GM23338 (cell line): ENCODE results near the gene DNAH10.

Experiments used
- CREB1 ChIP-seq: fragments of 250-450 bp; sonication (Bioruptor Pico); IDR thresholded peaks from 2 replicates; pipeline ENCODE4 v1.5.0; 2020; ENCODE audit warnings: low read depth, mild to moderate bottlenecking, moderate library complexity
- EZH2 ChIP-seq: fragments of 200-600 bp; sonication (generic); IDR thresholded peaks from one replicate; pipeline ENCODE4 v1.8.0; 2017; ENCODE audit warnings: antibody characterized with exemption, mild to moderate bottlenecking, low read depth; ENCODE audit not compliant: unreplicated experiment
- EZH2phosphoT487 ChIP-seq: fragments of 200-600 bp; sonication (generic); IDR thresholded peaks from one replicate; pipeline ENCODE4 v1.8.1; 2018; ENCODE audit warnings: antibody characterized with exemption; ENCODE audit not compliant: unreplicated experiment
- JUNB ChIP-seq: IDR thresholded peaks from one replicate; pipeline ENCODE4 v1.6.1; 2016; ENCODE audit warnings: antibody characterized with exemption; ENCODE audit not compliant: unreplicated experiment
- NANOG ChIP-seq: IDR thresholded peaks from 2 replicates; pipeline ENCODE4 v1.6.1; 2016; ENCODE audit warnings: antibody characterized with exemption, borderline replicate concordance
- POLR2AphosphoS5 ChIP-seq: IDR thresholded peaks from 2 replicates; pipeline ENCODE4 v1.6.1; 2016; ENCODE audit warnings: antibody characterized with exemption, low read depth
- ZNF114 ChIP-seq: fragments of 250-450 bp; sonication (Bioruptor Pico); IDR thresholded peaks from 2 replicates; pipeline ENCODE4 v1.5.0; 2020; ENCODE audit warnings: mild to moderate bottlenecking, moderate library complexity
- ZNF331 ChIP-seq: fragments of 250-450 bp; sonication (Bioruptor Pico); IDR thresholded peaks from 2 replicates; pipeline ENCODE4 v1.5.0; 2020; ENCODE audit warnings: low read depth, mild to moderate bottlenecking, moderate library complexity
- TF ChIP-seq, protein P1 (sequence below): fragments of 250-450 bp; sonication (Bioruptor Pico); IDR thresholded peaks from 2 replicates; pipeline ENCODE4 v1.5.0; 2020; ENCODE audit warnings: mild to moderate bottlenecking, moderate library complexity
- TF ChIP-seq, protein P2 (sequence below): IDR thresholded peaks from one replicate; pipeline ENCODE4 v1.6.1; 2018; ENCODE audit warnings: antibody characterized with exemption; ENCODE audit not compliant: unreplicated experiment
- TF ChIP-seq, protein P3 (sequence below), 2 experiments: fragments of 200-600 bp in 1 of 2; sonication (generic) in 1 of 2; conservative IDR thresholded peaks; 2 replicates each; pipeline versions ENCODE4 v1.5.1 to v1.6.1; 2016 to 2017; ENCODE audit warnings: antibody characterized with exemption in 2 of 2, low read depth in 2 of 2, mild to moderate bottlenecking in 2 of 2, moderate library complexity in 1 of 2

DNA sequence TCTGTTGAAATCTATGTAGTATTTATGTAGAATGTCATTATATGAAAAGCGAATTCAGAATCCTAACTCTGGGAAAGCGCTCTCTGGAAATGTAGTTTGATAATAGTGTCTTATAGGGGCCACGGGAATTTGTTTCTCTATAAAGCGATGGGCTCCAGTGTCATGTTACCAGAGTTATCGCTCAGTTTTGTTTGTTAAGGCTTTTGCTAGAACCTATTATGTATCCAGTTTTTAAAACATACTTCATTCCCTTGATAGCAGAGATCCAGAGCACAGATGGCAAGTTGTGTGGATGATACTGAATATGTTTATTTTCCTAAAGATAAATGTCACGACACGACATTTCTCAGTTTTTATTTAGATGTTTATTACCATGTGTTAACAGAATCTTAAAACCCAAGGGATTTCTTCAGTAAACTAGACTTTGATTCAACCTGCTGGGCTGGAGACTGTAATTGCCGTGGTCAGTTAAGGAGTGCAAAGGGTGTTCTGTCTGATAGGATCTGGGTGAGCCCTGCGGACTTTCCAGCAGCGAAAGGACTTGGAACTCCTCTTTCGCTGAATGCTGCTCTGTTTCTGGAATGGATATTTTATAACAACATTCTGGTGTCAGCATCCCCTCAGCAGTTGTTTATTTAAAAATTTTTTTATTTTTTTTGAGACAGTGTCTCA, 1.7 kb upstream of the DNAH10 start:
- TF ChIP-seq, protein P1, sequence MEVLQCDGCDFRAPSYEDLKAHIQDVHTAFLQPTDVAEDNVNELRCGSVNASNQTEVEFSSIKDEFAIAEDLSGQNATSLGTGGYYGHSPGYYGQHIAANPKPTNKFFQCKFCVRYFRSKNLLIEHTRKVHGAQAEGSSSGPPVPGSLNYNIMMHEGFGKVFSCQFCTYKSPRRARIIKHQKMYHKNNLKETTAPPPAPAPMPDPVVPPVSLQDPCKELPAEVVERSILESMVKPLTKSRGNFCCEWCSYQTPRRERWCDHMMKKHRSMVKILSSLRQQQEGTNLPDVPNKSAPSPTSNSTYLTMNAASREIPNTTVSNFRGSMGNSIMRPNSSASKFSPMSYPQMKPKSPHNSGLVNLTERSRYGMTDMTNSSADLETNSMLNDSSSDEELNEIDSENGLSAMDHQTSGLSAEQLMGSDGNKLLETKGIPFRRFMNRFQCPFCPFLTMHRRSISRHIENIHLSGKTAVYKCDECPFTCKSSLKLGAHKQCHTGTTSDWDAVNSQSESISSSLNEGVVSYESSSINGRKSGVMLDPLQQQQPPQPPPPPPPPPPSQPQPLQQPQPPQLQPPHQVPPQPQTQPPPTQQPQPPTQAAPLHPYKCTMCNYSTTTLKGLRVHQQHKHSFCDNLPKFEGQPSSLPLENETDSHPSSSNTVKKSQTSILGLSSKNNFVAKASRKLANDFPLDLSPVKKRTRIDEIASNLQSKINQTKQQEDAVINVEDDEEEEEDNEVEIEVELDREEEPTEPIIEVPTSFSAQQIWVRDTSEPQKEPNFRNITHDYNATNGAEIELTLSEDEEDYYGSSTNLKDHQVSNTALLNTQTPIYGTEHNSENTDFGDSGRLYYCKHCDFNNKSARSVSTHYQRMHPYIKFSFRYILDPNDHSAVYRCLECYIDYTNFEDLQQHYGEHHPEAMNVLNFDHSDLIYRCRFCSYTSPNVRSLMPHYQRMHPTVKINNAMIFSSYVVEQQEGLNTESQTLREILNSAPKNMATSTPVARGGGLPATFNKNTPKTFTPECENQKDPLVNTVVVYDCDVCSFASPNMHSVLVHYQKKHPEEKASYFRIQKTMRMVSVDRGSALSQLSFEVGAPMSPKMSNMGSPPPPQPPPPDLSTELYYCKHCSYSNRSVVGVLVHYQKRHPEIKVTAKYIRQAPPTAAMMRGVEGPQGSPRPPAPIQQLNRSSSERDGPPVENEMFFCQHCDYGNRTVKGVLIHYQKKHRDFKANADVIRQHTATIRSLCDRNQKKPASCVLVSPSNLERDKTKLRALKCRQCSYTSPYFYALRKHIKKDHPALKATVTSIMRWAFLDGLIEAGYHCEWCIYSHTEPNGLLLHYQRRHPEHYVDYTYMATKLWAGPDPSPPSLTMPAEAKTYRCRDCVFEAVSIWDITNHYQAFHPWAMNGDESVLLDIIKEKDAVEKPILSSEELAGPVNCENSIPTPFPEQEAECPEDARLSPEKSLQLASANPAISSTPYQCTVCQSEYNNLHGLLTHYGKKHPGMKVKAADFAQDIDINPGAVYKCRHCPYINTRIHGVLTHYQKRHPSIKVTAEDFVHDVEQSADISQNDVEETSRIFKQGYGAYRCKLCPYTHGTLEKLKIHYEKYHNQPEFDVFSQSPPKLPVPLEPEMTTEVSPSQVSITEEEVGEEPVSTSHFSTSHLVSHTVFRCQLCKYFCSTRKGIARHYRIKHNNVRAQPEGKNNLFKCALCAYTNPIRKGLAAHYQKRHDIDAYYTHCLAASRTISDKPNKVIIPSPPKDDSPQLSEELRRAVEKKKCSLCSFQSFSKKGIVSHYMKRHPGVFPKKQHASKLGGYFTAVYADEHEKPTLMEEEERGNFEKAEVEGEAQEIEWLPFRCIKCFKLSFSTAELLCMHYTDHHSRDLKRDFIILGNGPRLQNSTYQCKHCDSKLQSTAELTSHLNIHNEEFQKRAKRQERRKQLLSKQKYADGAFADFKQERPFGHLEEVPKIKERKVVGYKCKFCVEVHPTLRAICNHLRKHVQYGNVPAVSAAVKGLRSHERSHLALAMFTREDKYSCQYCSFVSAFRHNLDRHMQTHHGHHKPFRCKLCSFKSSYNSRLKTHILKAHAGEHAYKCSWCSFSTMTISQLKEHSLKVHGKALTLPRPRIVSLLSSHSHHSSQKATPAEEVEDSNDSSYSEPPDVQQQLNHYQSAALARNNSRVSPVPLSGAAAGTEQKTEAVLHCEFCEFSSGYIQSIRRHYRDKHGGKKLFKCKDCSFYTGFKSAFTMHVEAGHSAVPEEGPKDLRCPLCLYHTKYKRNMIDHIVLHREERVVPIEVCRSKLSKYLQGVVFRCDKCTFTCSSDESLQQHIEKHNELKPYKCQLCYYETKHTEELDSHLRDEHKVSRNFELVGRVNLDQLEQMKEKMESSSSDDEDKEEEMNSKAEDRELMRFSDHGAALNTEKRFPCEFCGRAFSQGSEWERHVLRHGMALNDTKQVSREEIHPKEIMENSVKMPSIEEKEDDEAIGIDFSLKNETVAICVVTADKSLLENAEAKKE (CRISPR knock-in tag) = no peak
- TF ChIP-seq, protein P2, sequence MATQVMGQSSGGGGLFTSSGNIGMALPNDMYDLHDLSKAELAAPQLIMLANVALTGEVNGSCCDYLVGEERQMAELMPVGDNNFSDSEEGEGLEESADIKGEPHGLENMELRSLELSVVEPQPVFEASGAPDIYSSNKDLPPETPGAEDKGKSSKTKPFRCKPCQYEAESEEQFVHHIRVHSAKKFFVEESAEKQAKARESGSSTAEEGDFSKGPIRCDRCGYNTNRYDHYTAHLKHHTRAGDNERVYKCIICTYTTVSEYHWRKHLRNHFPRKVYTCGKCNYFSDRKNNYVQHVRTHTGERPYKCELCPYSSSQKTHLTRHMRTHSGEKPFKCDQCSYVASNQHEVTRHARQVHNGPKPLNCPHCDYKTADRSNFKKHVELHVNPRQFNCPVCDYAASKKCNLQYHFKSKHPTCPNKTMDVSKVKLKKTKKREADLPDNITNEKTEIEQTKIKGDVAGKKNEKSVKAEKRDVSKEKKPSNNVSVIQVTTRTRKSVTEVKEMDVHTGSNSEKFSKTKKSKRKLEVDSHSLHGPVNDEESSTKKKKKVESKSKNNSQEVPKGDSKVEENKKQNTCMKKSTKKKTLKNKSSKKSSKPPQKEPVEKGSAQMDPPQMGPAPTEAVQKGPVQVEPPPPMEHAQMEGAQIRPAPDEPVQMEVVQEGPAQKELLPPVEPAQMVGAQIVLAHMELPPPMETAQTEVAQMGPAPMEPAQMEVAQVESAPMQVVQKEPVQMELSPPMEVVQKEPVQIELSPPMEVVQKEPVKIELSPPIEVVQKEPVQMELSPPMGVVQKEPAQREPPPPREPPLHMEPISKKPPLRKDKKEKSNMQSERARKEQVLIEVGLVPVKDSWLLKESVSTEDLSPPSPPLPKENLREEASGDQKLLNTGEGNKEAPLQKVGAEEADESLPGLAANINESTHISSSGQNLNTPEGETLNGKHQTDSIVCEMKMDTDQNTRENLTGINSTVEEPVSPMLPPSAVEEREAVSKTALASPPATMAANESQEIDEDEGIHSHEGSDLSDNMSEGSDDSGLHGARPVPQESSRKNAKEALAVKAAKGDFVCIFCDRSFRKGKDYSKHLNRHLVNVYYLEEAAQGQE = no peak
- TF ChIP-seq, protein P3, sequence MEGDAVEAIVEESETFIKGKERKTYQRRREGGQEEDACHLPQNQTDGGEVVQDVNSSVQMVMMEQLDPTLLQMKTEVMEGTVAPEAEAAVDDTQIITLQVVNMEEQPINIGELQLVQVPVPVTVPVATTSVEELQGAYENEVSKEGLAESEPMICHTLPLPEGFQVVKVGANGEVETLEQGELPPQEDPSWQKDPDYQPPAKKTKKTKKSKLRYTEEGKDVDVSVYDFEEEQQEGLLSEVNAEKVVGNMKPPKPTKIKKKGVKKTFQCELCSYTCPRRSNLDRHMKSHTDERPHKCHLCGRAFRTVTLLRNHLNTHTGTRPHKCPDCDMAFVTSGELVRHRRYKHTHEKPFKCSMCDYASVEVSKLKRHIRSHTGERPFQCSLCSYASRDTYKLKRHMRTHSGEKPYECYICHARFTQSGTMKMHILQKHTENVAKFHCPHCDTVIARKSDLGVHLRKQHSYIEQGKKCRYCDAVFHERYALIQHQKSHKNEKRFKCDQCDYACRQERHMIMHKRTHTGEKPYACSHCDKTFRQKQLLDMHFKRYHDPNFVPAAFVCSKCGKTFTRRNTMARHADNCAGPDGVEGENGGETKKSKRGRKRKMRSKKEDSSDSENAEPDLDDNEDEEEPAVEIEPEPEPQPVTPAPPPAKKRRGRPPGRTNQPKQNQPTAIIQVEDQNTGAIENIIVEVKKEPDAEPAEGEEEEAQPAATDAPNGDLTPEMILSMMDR (conservative IDR thresholded peaks at IDR 0.05; ENCODE audit: low read depth in 2 of 2) = no peak
- TF ChIP-seq EZH2phosphoT487 (no peak), POLR2AphosphoS5 (no peak), JUNB (no peak), EZH2 (no peak), CREB1 (CRISPR knock-in tag) (no peak), ZNF114 (CRISPR knock-in tag) (no peak), ZNF331 (no peak), NANOG (no peak)
